EL (cell line): Measurements from ENCODE around the gene AQP2.

Experiments used
- DNase-seq: peaks from one replicate; pipeline ENCODE4 v3.0.0-alpha.2; 2016

The AQP2 gene

DNA sequence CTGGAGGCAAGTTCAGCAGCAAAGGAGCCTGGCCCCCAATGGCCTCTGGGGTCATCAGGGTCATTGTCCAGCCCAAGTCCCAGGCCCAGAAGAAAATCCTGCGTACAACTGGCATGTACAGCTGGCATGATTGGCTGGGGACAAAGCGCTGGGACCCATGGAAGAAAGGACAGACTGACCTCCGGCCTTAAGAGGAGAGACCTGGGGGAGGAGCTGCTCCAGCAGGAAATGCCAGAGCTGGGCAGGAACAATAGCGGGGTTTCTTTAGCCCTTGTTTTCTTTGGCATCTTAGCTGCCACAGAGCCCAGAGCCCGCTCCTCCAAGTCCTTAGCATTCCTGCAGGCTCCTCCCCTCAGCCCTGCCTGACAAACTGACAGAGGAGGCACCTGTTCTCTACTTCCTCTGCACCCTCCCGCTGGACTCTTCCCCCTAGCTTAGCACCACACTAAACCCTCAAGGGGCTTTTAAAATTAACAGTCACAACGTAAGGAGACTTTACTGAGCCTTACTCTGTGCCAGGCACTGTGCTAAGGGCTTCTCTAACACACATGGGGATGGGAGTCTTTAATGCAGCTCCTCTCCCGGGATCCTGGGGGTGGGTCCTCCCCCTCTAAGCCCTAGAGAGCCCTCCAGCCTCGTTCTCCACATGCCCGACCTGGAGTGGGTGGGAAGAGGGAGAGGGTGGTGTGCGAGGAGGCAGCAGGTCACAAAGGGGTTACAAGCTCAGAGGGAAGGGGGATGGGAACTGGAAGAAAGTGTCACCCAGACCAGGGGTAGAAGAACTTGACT, 9.3 kb downstream of the AQP2 start:
- DNase-seq, result peak; percentile 54

DNA sequence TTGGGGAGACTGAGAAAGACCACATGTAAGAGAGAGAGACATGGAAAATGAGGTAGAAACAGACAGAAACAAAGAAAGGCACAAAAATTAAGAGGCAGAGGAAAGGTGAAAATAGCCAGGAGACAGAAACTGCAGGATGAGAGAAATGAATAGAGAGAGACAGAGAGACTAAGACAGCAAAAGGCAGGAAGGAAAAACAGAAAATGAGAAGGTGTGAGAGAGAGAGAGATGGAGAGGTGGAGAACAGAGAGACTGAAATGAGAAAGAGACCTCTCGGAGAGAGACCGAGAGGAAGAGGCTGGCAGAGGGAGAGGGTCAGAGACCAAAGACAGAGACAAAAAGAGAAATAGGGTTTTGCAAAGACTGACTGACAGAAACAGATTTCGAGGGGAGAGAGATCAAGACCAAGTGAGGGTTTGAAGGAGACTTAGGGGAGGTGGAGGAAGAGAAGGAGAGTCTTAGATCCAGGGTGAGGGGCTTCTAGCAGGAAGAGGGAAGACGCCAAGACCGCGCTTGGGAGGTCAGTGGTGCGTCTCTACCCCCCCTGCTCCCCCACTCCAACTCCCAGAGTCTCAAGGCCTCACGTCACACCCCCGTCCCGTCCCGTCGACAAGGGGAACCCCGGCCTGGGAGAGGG, 10.1 kb downstream of the AQP2 start:
- DNase-seq, result no peak

DNA sequence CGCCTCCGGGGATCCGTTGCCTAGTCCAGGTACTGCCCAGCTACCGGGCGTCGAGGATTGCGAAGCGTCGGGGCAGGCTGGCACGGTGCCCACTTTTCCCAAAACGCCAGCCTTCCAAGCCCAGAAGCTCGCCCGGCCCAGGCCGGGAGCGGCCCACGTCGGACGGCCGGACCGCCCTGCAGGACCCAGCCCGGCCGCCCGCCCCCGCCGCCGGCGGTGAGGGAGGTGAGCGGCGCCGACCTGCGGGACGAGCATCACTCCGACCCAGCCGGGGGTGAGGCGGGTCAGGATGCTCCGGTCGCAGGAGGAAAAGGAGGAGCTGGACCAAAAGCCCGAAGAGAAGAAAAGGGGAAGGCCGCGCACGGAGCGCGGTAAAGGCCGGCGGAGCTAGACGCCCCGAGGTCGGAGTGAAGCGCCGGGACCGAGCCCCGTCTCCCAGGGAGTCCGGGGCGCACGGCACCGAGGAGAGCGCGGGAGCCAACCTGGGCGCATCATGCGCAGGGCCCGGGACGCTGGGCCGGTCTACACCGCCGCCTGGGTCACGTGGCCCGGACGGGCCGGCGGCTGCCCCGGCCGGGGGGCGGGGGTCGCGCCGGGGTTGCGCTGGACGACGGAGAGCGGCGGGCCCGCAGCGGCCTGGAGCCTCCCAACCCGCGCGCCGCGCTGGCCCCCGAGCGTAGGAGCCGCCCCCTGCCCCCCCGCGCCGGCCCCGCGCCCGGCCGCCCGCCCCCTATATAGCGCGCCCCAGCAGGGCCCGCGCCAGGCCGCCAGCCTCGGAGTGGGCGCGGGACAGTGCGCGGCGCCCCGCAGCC, 10.8 kb downstream of the AQP2 start, which contains the start of gene AQP5:
Gene AQP5, plus strand, starts transcription at position 762 of the 812 bp plus-strand sequence. CDS start 146 bp downstream, outside the sequence.
- no peak for DNase-seq

DNA sequence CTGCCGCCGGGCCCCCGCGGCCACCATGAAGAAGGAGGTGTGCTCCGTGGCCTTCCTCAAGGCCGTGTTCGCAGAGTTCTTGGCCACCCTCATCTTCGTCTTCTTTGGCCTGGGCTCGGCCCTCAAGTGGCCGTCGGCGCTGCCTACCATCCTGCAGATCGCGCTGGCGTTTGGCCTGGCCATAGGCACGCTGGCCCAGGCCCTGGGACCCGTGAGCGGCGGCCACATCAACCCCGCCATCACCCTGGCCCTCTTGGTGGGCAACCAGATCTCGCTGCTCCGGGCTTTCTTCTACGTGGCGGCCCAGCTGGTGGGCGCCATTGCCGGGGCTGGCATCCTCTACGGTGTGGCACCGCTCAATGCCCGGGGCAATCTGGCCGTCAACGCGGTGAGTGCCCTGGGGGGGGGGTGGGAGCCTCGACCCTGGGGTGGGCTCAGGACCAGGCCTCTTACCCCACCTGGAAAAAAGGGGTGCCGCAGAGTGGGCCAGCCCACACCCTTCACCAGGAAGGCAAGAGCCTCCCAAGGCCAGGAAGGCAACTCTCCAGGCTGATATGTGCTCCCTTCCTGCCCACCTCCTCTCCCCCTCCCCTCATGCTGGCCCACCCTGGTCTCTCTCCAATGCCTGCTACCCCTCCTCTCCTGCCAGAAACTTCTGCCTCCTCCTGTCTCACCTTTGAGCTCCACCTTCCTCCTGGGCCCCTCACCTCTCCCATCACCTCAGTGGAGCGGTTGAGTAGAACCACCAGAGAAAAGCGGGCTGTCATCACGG, 11.6 kb downstream of the AQP2 start:
- no peak for DNase-seq

DNA sequence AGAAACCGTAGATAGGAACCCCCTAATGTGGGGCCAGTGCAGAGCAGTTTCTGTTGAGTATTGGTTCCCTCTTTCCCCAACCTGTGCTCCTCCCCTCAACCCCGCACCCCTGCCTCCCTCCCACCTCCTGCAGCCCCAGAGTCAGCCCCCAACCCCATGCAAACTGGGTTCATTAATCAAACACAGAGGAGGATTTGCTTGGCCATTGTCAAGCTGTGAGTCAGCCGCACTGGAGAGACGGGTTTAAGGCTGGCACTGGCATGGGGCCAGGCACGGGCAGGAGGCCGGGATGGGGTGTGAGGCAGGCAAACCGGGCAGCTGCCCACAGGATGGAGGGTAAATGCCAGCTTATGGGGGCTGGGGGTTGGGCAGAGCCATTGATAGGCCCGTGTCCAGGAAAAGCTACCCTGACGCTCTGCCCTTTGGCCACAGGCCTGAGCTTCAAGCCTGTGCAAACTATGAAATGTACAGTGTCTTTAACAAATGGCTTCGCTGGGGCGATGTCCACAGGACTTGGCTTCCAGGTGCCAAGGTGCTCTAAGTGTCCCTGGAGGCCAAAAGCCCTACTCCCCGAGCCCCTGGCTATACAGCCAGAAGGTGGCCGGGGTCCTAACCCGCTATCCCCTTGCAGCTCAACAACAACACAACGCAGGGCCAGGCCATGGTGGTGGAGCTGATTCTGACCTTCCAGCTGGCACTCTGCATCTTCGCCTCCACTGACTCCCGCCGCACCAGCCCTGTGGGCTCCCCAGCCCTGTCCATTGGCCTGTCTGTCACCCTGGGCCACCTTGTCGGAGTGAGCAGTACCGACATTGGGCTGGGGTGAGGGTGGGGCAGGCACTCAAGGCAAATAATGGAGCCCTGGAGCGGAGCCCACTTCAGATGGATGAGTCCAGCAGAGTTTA, 12.6 kb downstream of the AQP2 start:
- DNase-seq, result peak; percentile 32

DNA sequence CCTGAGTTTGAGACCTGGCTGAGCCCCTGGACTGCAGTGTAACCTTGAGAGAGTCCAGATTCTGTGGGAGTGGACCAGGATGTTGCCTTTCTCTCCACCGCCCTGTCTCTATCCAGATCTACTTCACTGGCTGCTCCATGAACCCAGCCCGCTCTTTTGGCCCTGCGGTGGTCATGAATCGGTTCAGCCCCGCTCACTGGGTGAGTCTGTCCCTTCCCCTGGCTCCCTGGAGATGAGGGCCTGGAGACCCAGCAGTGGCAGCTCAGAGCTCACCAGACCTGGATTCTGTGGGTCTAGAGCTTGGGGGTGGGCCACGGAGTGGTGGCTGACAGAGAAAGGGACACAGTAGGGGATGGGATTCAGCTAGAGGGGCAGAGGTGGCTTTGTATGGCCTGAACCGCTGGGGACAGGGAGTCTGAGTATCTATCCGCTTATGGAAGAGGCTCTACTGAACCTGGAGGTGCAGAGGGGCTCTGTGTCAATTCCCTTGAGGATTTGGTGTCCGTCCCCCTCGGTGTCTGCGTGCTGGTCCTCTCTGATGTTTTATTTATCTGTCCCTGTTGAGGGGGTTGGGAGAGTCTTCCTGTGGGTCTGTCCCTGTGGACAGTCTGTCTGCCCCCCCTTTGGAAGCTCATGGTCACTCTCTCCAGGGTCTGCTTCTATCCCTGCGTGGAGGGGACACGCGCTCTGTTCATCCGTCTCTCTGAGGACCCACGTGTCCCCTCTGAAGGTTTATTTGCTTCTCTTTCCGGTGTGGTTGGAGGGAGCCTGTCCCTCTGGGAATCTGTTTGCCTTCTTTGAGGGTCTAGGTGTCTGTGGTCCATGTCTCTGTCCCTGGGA, 13.7 kb downstream of the AQP2 start:
- DNase-seq, result no peak

DNA sequence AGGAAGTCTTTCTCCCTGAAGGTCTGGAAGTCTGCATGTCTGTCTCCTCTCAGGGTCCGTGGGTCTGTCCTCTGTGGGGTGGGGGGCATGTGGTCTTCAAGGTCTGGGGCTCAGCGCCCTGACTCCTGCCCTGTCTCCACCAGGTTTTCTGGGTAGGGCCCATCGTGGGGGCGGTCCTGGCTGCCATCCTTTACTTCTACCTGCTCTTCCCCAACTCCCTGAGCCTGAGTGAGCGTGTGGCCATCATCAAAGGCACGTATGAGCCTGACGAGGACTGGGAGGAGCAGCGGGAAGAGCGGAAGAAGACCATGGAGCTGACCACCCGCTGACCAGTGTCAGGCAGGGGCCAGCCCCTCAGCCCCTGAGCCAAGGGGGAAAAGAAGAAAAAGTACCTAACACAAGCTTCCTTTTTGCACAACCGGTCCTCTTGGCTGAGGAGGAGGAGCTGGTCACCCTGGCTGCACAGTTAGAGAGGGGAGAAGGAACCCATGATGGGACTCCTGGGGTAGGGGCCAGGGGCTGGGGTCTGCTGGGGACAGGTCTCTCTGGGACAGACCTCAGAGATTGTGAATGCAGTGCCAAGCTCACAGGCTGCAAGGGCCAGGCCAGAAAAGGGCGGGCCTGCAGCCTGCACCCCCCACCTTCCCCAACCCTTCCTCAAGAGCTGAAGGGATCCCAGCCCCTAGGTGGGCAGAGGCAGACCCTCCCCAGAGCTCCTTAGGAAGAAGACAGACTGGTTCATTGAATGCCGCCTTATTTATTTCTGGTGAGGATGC, 14.5 kb downstream of the AQP2 start:
- no peak for DNase-seq

DNA sequence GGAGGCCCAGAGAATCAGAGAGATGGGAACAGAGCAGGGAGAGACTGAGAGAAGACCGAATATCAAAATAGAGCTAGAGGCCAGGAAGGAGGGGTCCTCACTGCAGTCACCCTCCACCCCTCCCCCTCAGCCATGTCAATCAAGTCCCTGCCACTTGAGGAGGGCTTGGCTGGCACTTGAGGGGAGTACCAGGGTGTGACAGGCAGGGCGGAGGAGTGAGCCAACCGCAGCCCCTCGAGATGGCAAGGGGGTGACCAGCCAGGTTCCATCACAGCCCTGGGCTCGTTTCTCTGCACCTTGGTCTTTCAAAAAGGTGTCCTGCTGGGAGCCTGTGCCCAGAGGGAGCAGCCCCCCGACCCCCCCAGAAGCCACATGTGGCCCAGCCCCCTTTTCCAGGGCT, 15.3 kb downstream of the AQP2 start:
- no peak for DNase-seq

DNA sequence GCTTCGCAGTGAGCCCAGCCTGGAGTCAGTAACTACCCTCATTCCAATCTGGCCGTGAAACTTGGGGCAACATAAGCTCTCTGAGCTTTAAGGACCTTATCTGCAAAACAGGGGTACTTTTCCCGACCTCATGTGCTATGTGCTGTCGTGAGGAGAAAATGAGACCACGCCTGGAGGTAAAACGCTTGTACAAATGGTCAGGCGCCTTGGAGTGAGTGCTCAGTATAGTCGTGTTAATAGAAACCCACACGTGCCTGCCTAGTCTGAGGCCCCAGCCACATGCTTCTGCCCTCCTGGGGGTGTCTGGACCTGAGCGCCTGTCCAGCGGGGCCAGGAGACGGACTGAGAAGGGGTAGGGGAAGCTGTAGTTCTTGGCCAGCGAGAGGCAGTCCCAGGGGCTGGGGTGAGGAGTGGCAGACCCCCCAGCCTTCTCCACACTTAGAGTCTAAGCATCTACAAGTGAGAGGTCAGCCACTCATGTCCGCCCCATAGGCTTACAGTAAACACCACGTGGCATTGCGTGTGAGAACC, 16.0 kb downstream of the AQP2 start:
- no peak for DNase-seq

DNA sequence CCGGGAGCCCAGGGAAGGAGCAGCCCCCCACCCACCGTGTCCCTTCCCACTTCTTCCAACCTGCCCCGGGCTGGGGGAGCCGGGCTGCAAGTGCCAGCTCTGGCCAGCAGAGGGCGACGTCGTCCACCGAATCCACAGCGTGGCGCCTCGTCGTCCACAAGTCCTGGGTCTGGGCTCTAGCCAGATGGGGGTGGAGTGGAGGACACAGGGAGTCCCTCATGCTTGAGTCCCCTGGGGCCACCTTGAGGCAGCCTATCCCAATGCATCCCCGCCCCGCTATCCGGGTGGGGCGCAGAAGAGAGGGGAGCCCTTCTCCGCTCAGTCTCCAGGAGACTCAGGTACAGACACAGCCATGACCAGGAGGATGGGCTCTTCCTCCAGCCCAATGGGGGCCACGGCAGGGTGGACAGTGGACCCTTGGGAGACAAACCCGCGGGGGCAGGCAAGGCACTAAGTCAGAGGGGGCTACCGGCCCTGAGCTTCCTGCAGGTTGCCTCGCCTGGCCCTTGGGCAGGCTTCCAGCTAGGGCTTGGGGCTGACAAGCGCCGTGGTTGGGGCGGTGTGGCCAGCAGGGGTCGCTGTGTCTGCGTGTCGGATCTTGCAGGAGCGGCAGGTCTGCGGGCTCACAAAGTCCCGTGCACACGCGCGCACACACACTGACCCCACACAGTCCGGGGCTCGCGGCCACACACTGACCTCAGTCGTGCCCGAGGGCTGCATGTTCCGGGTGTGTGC, 16.7 kb downstream of the AQP2 start:
- peak; percentile 81 for DNase-seq

DNA sequence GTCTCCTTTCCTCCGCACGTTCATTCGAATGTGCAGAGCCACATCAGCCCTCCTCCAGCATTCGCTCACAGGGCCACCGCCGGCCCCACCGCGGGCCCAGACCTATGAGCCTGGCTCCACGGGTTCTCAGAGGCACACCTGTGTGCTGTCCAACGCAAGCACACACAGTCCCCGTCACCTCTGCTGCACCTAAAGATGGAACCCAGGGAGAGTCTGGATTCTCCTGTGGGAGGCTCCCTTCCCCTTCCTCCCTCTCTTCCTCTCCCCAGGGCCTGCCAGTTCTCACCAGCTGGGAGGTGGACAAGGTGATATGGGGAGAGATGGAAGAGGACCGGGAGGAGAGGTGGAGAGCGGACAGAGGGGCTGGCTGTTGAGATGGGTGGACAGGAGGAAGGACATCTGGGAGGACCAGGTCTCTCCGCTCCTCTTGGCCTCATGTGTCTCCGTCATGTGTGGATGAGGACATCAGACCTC, 17.3 kb downstream of the AQP2 start:
- DNase-seq, result no peak

DNA sequence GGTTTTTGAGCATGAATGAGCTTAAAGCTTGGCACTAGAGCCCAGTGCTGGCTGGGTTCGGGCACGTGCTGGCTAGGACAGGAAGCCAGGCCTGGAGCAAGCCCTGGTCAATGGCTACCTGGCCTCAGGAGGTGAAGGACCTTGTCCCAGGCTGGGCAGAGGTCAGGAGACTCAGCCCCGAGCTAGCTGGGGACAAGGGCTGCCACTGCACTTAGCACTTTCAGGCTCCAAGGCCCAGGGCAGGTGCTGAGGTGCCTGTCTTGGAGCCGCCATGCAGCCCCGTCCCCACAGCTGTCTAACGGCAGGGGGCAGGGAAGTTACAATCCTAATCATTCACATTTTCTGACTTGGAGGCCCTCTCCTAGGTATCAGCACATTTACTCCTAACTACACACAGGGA, 17.9 kb downstream of the AQP2 start:
- no peak for DNase-seq

DNA sequence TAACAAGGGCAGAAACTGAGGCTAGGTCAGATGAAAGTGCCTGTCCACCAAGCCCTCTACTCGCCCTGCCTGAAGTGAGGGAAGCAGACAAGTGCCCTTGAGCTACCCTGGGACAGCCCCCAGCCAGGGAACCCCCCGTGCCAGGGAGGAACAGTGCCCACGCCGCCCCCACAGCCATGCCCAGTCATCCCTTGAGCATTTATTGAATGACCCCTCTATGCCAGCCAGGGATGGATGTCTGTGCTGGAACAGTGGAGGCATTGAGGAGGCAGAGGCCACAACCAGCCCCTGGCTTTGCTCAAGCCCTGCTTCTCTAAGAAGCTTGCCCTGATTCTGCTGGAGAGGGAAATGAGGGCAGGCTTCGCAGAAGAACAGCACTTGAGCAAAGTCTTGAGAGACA, 18.5 kb downstream of the AQP2 start:
- no peak for DNase-seq

DNA sequence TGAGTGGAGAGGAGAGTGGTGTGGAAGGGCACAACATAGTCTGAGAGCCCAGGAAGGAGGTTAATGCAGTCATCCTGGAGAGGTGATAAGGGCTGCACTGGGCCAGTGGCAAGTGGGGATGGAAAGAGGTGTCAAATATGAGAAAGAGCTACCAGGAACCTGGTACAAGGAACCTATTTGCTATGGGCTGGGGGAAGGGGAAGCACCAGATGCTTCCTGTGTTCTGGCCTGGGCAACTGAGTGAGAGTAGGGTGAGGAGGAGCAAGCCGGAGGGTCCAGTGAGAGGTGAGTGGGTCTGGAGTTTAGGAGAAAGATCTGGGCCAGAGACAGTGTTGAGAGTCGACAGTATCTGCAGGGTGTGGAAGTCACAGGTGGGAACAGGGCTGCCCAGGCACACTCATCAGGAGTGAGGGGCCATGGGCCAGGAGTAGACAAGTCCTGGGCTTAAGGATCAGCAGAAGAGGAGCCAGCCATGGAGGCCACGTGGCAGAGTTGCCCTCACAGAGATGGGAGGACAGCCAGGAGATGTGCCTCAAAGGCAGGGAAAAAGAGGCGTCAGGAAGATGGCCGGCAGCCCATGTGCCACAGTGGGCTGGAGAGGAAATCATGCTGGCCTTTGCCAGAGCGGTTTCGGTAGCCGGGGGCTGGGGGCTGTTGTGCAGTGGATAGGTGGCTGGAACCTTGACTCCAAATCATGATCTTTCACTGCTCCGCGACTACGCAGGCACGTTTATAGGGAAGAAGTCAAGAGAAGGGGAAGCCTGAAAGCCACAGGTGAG, 19.3 kb downstream of the AQP2 start:
- no peak for DNase-seq

DNA sequence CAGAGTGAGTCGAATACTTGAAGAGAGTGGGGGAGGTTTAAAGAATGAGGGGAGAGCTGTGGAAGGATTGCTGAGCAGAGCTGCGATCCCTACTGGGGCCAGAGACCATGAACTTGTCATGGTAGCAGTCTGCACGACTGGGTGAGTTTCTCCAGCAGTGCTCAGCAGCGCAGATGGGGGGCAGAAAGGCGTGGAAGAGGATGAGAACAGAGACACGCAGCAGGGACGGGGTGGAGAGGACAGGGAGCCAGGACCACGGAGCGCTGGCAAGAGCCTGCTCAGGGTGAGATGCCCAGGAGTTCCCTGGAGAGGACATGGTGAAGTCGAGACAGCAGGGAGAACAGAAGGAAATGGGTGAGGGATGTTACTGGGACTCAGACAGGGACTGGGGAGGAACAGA, 20.1 kb downstream of the AQP2 start:
- no peak for DNase-seq

DNA sequence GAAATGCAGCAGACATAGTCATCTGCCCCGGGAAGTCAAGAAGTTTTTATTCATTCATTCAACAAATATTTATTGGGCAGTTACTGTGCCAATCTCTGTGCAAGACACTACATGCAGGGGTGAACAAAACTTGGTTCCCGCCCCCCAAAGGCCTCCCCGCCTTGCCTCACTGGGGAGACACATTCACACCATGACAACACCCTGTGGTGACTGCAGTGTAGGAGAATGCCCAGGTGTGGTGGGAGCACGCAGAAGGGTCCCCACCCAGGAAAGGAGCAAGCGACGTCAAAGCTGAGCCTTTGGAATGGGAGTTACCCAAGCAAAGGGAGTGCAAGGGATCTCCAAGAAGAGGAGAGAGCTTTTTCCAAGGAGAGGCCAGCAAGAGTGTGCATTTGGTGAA, 20.6 kb downstream of the AQP2 start:
- DNase-seq, result no peak

DNA sequence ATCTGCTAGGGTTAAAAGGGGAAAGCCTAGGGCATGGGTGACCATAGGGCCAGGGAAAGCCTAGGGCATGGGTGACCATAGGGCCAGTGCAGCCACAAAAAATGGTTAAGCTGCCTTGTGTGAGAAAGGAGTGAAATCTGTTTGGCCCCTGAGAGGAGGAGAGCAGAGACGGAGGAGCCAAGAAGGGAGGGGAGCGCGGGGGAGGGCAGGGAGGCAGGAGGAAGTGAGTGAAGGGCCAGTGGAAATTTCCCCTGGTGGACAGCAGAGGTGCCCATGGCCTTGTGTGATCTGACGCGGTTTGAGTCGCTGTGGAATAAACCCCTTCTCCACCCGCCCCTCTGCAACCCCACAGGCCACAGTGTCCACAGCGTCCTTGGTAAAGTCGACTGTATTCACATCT, 21.6 kb downstream of the AQP2 start:
- DNase-seq, result no peak
